IMR-90 (cell line): ENCODE results near the gene NFATC3. TPM values are rescaled to one million over a fixed set of nuclear protein-coding genes. Genes with fewer than 3 reads are reported as not detected.

Source experiments
- ATAC-seq: fragments of 200-7000 bp; cut with Tn5 transposase; 2 replicates; pipeline ENCODE4 v1.9.1; 2020; ENCODE audit warnings: low read depth, mild to moderate bottlenecking, moderate library complexity
- BruUV-seq: library from RNA; stranded (reverse); fragments of 400-500 nt; replicated peaks from 2 replicates; lab custom pipeline; 2021; lab: Mats Ljungman, UMichigan
- CTCF ChIA-PET: fragments of 300-600 bp; formaldehyde crosslinking; extraction: SDS; loops from one replicate; lab custom pipeline; 2021; ENCODE audit warnings: antibody characterized with exemption; lab: Yijun Ruan, JAX
- POLR2A ChIA-PET: fragments of 300-600 bp; sonication (Branson Sonifier 250); formaldehyde crosslinking; loops from one replicate; lab custom pipeline; 2022; ENCODE audit warnings: antibody characterized with exemption; ENCODE audit not compliant: unreplicated experiment; lab: Charles Lee
- DNase-seq: peaks from one replicate; pipeline ENCODE4 v3.0.0; 2013
- H2AFZ ChIP-seq: replicated peaks from 2 replicates; pipeline ENCODE3; 2013; ENCODE audit warnings: low read length, mild to moderate bottlenecking; ENCODE audit not compliant: poor library complexity
- H2AK5ac ChIP-seq: 2 replicates; pipeline ENCODE4 v1.6.1; 2013; ENCODE audit warnings: low read depth, low read length, inconsistent platforms
- H2AK9ac ChIP-seq: replicated peaks from 2 replicates; pipeline ENCODE3; 2013; ENCODE audit warnings: mild to moderate bottlenecking, low read depth, low read length, moderate library complexity; ENCODE audit not compliant: poor library complexity
- H2BK120ac ChIP-seq: 2 replicates; pipeline ENCODE4 v1.6.1; 2013; ENCODE audit warnings: low read depth, low read length, inconsistent platforms
- H2BK15ac ChIP-seq: 3 replicates; pipeline ENCODE4 v1.6.1; 2013; ENCODE audit warnings: low read depth, low read length, inconsistent platforms
- H2BK20ac ChIP-seq: 2 replicates; pipeline ENCODE4 v1.6.1; 2013; ENCODE audit warnings: low read depth, mild to moderate bottlenecking, inconsistent platforms, low read length, moderate library complexity
- H2BK5ac ChIP-seq: 2 replicates; pipeline ENCODE4 v1.6.1; 2013; ENCODE audit warnings: mild to moderate bottlenecking, low read depth, low read length, inconsistent platforms; ENCODE audit not compliant: poor library complexity, severe bottlenecking
- H3K14ac ChIP-seq: replicated peaks from 2 replicates; pipeline ENCODE4 v1.6.1; 2013; ENCODE audit warnings: low read depth, low read length, inconsistent platforms
- H3K18ac ChIP-seq: 2 replicates; pipeline ENCODE4 v1.6.1; 2013; ENCODE audit warnings: low read depth, low read length, control low read depth
- H3K23ac ChIP-seq: 2 replicates; pipeline ENCODE4 v1.6.1; 2013; ENCODE audit warnings: low read depth, low read length, inconsistent platforms
- H3K27ac ChIP-seq: 2 replicates; pipeline ENCODE4 v1.5.1; 2013; ENCODE audit warnings: mild to moderate bottlenecking, control low read depth, low read length; ENCODE audit not compliant: insufficient read depth
- H3K27me3 ChIP-seq: 2 replicates; pipeline ENCODE4 v1.6.1; 2013; ENCODE audit warnings: low read length; ENCODE audit not compliant: control insufficient read depth, insufficient read depth
- H3K36me3 ChIP-seq: 2 replicates; pipeline ENCODE4 v1.6.1; 2013; ENCODE audit warnings: low read length, mixed read lengths; ENCODE audit not compliant: control insufficient read depth, insufficient read depth
- H3K4ac ChIP-seq: 2 replicates; pipeline ENCODE4 v1.6.1; 2013; ENCODE audit warnings: low read depth, low read length, inconsistent platforms
- H3K4me1 ChIP-seq: 2 replicates; pipeline ENCODE4 v1.6.1; 2013; ENCODE audit warnings: low read length, mixed read lengths; ENCODE audit not compliant: control insufficient read depth, insufficient read depth
- H3K4me2 ChIP-seq: 2 replicates; pipeline ENCODE4 v1.6.1; 2013; ENCODE audit warnings: low read depth, mild to moderate bottlenecking, control low read depth, low read length, moderate library complexity
- H3K4me3 ChIP-seq: 2 replicates; pipeline ENCODE4 v1.5.1; 2013; ENCODE audit warnings: low read depth, mild to moderate bottlenecking, control low read depth, low read length, moderate library complexity; ENCODE audit not compliant: insufficient read depth
- H3K56ac ChIP-seq: 2 replicates; pipeline ENCODE4 v1.6.1; 2013; ENCODE audit warnings: low read length, inconsistent platforms; ENCODE audit not compliant: insufficient read depth; ENCODE audit errors: extremely low read depth
- H3K79me1 ChIP-seq, 2 experiments: 2 replicates each; pipeline ENCODE4 v1.6.1; 2013; ENCODE audit warnings: low read length in 2 of 2, inconsistent platforms in 1 of 2, low read depth in 1 of 2
- H3K9ac ChIP-seq: 2 replicates; pipeline ENCODE4 v1.6.1; 2013; ENCODE audit warnings: low read depth, low read length, control low read depth
- H3K9me1 ChIP-seq: 2 replicates; pipeline ENCODE4 v1.6.1; 2013; ENCODE audit warnings: low read length, inconsistent platforms; ENCODE audit not compliant: insufficient read depth
- H3K9me3 ChIP-seq: 2 replicates; pipeline ENCODE4 v1.6.1; 2013; ENCODE audit warnings: low read length; ENCODE audit not compliant: control insufficient read depth, insufficient read depth
- H4K20me1 ChIP-seq: 2 replicates; pipeline ENCODE4 v1.6.1; 2013; ENCODE audit warnings: low read length, inconsistent platforms; ENCODE audit not compliant: insufficient read depth
- H4K5ac ChIP-seq: 2 replicates; pipeline ENCODE4 v1.6.1; 2013; ENCODE audit warnings: mild to moderate bottlenecking, low read depth, low read length, control low read depth
- H4K8ac ChIP-seq, 2 experiments: 2 replicates each; pipeline ENCODE4 v1.6.1; 2013; ENCODE audit warnings: low read depth in 2 of 2, low read length in 2 of 2, control low read depth in 1 of 2, inconsistent platforms in 1 of 2
- H4K91ac ChIP-seq: 2 replicates; pipeline ENCODE4 v1.6.1; 2013; ENCODE audit warnings: low read depth, low read length, inconsistent platforms; ENCODE audit not compliant: insufficient read depth
- BHLHE40 ChIP-seq: fragments of 150-350 bp; IDR thresholded peaks from 2 replicates; pipeline ENCODE4 v1.6.1; 2016; ENCODE audit warnings: mild to moderate bottlenecking, low read depth, low read length
- MAFK ChIP-seq: IDR thresholded peaks from 2 replicates; pipeline ENCODE4 v1.6.1; 2012; ENCODE audit warnings: low read depth, low read length, improper control_type of control experiment
- MXI1 ChIP-seq: IDR thresholded peaks from 2 replicates; pipeline ENCODE4 v1.6.1; 2012; ENCODE audit warnings: low read depth, mild to moderate bottlenecking, low read length, moderate library complexity, borderline replicate concordance
- NFE2L2 ChIP-seq: fragments of 150-350 bp; IDR thresholded peaks from 2 replicates; pipeline ENCODE4 v1.6.1; 2016; ENCODE audit warnings: low read depth, mild to moderate bottlenecking, low read length
- POLR2A ChIP-seq: IDR thresholded peaks from 2 replicates; pipeline ENCODE4 v1.6.1; 2012; ENCODE audit warnings: mild to moderate bottlenecking, low read depth, low read length
- RAD21 ChIP-seq: IDR thresholded peaks from 2 replicates; pipeline ENCODE4 v1.6.1; 2012; ENCODE audit warnings: low read length, improper control_type of control experiment
- RFX5 ChIP-seq: IDR thresholded peaks from 2 replicates; pipeline ENCODE4 v1.8.0; 2012; ENCODE audit warnings: low read depth, mild to moderate bottlenecking, low read length, moderate library complexity
- SMC3 ChIP-seq: fragments of 150-350 bp; IDR thresholded peaks from 2 replicates; pipeline ENCODE4 v1.6.1; 2016; ENCODE audit warnings: low read depth, mild to moderate bottlenecking, antibody characterized with exemption, low read length, moderate library complexity
- WGBS, 2 experiments: methylation state at CpG; one replicate each; pipeline versions ENCODE4 v1.1.5 to v1.1.7; 2013; ENCODE audit warnings: missing lambda C conversion rate in 2 of 2; ENCODE audit not compliant: insufficient read length in 1 of 2; ENCODE audit errors: extremely low coverage in 2 of 2; 5-methylcytosine and 5-hydroxymethylcytosine counted together
- dilution Hi-C: fragments of 300-500 bp; cut with HindIII; formaldehyde crosslinking; loops from one replicate; pipeline ENCODE4 v1.14.3; 2018; ENCODE audit warnings: low sequenced_read_pairs; ENCODE audit not compliant: unreplicated experiment
- in situ Hi-C: fragments of 300-500 bp; cut with MboI; formaldehyde crosslinking; loops from 3 replicates; pipeline ENCODE4 v1.14.3; 2019; ENCODE audit warnings: low sequenced_read_pairs, inconsistent platforms, mixed read lengths
- intact Hi-C: fragments of 100-400 bp; cut with micrococcal nuclease; formaldehyde crosslinking; loops from 2 replicates; pipeline ENCODE4 v1.10.0; 2022
- polyA plus RNA-seq, 3 experiments: library from polyadenylated mRNA; depleted of rRNA; stranded (reverse); fragments of >200 nt; gene quantifications; 2 replicates each; pipeline ENCODE4 v1.2.3, GENCODE V29; 2012; ENCODE audit warnings: low replicate concordance in 1 of 3
- total RNA-seq: library from RNA; depleted of rRNA; stranded (reverse); fragments of >200 nt; gene quantifications from 2 replicates; pipeline ENCODE4 v1.2.3, GENCODE V29; 2012
- TF ChIP-seq, protein P1 (sequence below): fragments of 150-350 bp; IDR thresholded peaks from 2 replicates; pipeline ENCODE4 v1.6.1; 2017; ENCODE audit warnings: mild to moderate bottlenecking, antibody characterized with exemption, low read length, low read depth
- TF ChIP-seq, protein P2 (sequence below): conservative IDR thresholded peaks from 2 replicates; pipeline ENCODE4 v1.5.1; 2012; ENCODE audit warnings: mild to moderate bottlenecking, low read depth, low read length, improper control_type of control experiment

Gene NFATC3
- total and polyA plus RNA-seq, 2 of the 4 experiments (the other 2 are of a cell fraction), result 6.3 to 21.5 TPM

DNA sequence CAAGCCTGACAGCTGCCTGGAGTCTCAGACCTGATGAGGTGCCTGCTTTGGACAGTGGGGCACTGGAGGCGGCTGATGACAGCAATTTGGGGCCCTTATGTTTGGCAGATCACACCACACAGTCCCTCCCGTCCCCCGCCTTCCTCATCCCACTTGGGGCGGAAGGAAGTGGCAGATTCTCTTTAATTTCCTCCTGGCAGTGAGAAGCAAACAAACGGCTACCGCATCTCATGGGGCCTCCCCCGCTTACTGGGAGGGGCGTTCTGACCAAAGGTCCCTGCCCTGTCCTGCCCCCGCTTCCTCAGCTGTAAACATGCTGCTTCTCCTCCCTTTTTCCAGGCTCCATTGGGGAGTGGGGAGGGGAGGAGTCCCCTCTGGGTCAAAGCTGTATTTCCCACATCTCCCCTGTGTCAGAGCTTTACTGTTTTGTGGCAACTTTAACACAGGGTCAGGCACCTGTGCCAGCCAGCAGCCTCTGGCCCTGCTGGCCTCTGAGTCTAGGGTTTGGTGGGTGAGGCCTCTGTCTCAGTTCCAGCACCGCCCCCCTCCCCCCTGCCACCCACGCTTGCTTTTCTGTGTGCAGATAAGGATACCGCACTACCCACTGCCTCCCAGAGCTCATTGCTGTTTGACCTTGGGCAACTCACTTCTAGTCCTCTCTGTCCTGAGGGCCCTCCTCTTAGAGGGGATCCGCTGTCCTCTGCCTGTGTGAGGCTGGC, 5.4 kb upstream of the NFATC3 start:
- Histone ChIP-seq H3K9ac (no peak overlapping the region), H4K20me1 (no peaks in the 10 kb centered on the region), H3K27me3 (no peaks in the 10 kb centered on the region), H2BK120ac (peak overlapping the region; percentile 53; the same call in 1 of the 2 replicates), H4K91ac (peak overlapping the region; percentile 27), H3K18ac (0 out of 2 replicates have a peak overlapping the region, but pooled peaks have one; percentile 18), H3K23ac (peak overlapping the region; percentile 40; the same call in 1 of the 2 replicates), H3K4me1 (peaks cover 22% of the 10 kb centered on the region), H4K5ac (peak overlapping the region; percentile 41; the same call in 1 of the 2 replicates), H2BK5ac (peak overlapping the region; percentile 11), H4K8ac (peak overlapping the region; percentile 31 to 71; a peak in 3 of 4 replicates), H3K56ac (no peak overlapping the region), H3K9me1 (peaks cover 23% of the 10 kb centered on the region), H2AFZ (peak overlapping the region; percentile 74), H3K4me3 (no peak overlapping the region), H2AK5ac (peak overlapping the region; percentile 20), H3K27ac (no peak overlapping the region; the same call in 1 of the 2 replicates), H3K4me2 (no peak overlapping the region; the same call in 1 of the 2 replicates), H3K4ac (peak overlapping the region; percentile 52), H3K36me3 (peaks cover 26% of the 10 kb centered on the region), H3K79me1 (peaks cover 0 to 6% of the 10 kb centered on the region in 2 experiments; a peak in 1 of 4 replicates), H2BK15ac (no peak overlapping the region), H3K14ac (peak overlapping the region; percentile 26), H2BK20ac (no peak overlapping the region; the same call in 1 of the 2 replicates), H2AK9ac (peak overlapping the region; percentile 87), H3K9me3 (no peaks in the 10 kb centered on the region)
- ChIA-PET POLR2A (no interaction called here), CTCF (interaction anchor here (0.6 kb wide), 1 partner anchor 85 kb away, joined by 3 read pairs; no protein-coding TSS in a partner anchor)
- intact Hi-C loops (loop anchor here (10.0 kb wide), 1 partner anchor 245 kb away; no protein-coding TSS in a partner anchor), dilution Hi-C loops (no loop called here), in situ Hi-C loops (no loop called here)
- no CpG with 5 or more reads among the region's 13 CpGs for WGBS, 2 experiments
- BruUV-seq, result no TSS peak
- no peak for TF ChIP-seq RAD21
- TF ChIP-seq BHLHE40, result no peak
- no peak for TF ChIP-seq NFE2L2
- TF ChIP-seq SMC3, result no peak
- TF ChIP-seq, protein P1, sequence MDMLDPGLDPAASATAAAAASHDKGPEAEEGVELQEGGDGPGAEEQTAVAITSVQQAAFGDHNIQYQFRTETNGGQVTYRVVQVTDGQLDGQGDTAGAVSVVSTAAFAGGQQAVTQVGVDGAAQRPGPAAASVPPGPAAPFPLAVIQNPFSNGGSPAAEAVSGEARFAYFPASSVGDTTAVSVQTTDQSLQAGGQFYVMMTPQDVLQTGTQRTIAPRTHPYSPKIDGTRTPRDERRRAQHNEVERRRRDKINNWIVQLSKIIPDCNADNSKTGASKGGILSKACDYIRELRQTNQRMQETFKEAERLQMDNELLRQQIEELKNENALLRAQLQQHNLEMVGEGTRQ, result no peak
- TF ChIP-seq MAFK, result no peak
- TF ChIP-seq POLR2A, result no peak
- no peak for TF ChIP-seq MXI1
- no peak for TF ChIP-seq RFX5
- TF ChIP-seq, protein P2, sequence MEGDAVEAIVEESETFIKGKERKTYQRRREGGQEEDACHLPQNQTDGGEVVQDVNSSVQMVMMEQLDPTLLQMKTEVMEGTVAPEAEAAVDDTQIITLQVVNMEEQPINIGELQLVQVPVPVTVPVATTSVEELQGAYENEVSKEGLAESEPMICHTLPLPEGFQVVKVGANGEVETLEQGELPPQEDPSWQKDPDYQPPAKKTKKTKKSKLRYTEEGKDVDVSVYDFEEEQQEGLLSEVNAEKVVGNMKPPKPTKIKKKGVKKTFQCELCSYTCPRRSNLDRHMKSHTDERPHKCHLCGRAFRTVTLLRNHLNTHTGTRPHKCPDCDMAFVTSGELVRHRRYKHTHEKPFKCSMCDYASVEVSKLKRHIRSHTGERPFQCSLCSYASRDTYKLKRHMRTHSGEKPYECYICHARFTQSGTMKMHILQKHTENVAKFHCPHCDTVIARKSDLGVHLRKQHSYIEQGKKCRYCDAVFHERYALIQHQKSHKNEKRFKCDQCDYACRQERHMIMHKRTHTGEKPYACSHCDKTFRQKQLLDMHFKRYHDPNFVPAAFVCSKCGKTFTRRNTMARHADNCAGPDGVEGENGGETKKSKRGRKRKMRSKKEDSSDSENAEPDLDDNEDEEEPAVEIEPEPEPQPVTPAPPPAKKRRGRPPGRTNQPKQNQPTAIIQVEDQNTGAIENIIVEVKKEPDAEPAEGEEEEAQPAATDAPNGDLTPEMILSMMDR, result no peak
- DNase-seq, result no peak
- peak; percentile 35 for ATAC-seq
